Activated CD4-positive, alpha-beta T cell treated with anti-CD3 and anti-CD28 coated beads for 36 hours (primary cell): ENCODE measurements around the gene IL17RD. TPM values are rescaled to one million over a fixed set of nuclear protein-coding genes. Genes with fewer than 3 reads are reported as not detected.

Source experiments
- ATAC-seq: fragments of 200-7000 bp; cut with Tn5 transposase; one replicate; pipeline ENCODE4 v1.10.0; 2021; ENCODE audit warnings: mild to moderate bottlenecking, moderate library complexity
- CTCF ChIA-PET: fragments of 350-600 bp; sonication (Branson Sonifier 250); formaldehyde crosslinking; loops from one replicate; lab custom pipeline; 2021; ENCODE audit warnings: antibody characterized with exemption; lab: Charles Lee
- POLR2A ChIA-PET: fragments of 350-600 bp; sonication (Branson Sonifier 250); formaldehyde crosslinking; loops from one replicate; lab custom pipeline; 2021; ENCODE audit warnings: antibody characterized with exemption, inconsistent platforms; lab: Charles Lee
- DNase-seq: peaks from one replicate; pipeline ENCODE4 v3.0.0-alpha.2; 2020
- H3K27ac Mint-ChIP-seq: one replicate; pipeline ENCODE4 v1.8.0; 2021; ENCODE audit warnings: mixed read lengths
- H3K27me3 Mint-ChIP-seq: one replicate; pipeline ENCODE4 v1.8.0; 2021; ENCODE audit warnings: mixed read lengths
- H3K36me3 Mint-ChIP-seq: one replicate; pipeline ENCODE4 v1.8.0; 2021; ENCODE audit warnings: low read depth, mixed read lengths
- H3K4me1 Mint-ChIP-seq: one replicate; pipeline ENCODE4 v1.8.0; 2021; ENCODE audit warnings: mixed read lengths
- H3K4me3 Mint-ChIP-seq: one replicate; pipeline ENCODE4 v1.8.0; 2021; ENCODE audit warnings: mild to moderate bottlenecking, moderate library complexity, mixed read lengths
- H3K9me3 Mint-ChIP-seq: one replicate; pipeline ENCODE4 v1.8.0; 2021; ENCODE audit warnings: low read depth, mixed read lengths
- intact Hi-C, 2 experiments: fragments of 100-400 bp; cut with DNase I in 1 of 2; cut with micrococcal nuclease in 1 of 2; formaldehyde crosslinking; loops; one replicate each; pipeline versions ENCODE4 v1.14.2 to v1.15.1; 2022 to 2024; cut with DNase I, micrococcal nuclease
- total RNA-seq, 2 experiments: library from RNA; stranded (reverse); gene quantifications; one replicate each; pipeline ENCODE4 v1.2.3, GENCODE V29; 2021

The IL17RD gene
- total RNA-seq, 2 experiments from 2014 or later: 0.05 to 0.18 TPM

DNA sequence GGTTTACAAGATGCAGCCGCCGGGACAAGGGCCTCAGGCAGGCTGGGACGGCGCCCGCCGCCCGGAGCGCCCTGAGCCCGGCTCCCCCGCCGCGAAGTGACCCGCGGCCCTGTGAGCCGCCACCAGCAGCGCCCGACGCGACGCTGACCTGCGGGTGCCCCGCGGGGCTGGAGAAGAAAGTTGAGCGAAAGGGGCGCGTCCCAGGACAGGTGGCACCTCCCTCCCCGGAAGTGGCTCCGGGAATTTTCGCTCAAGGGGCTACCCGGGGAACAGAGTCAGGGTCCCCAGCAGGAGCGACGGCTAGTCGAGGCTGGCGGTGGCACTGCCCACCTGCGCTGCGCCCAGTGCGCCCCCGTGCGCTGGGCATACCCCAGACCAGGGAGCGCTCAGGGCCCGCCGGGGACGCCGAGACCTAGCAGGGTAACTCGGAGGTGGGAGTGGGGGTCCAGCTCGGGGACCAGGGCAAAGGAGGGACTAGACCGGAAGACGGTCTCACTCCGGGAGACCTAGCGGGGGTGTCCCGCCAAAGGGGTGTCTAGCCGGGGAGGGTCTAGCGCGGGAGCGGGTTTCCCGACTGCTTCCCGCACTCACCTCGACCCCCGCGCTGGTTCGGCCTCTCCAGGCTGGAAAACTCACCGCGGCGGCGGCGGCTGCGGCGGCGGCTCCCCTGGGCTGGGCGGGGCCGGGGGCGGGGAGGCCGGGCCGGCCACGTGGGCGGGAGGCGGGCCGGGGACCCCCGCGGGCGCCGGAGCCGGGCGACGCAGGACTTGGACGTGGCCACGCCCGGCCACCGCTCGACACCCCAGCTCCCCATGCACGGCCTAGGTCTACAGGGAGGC lies 86.3 kb downstream of the IL17RD start:
- intact Hi-C loops: no loop called here
- H3K27ac Mint-ChIP-seq: no peak overlapping the region
- DNase-seq (peak; percentile 25), ATAC-seq (peak; percentile 27)
- CTCF ChIA-PET: no interaction called here
- H3K4me1 Mint-ChIP-seq: no peaks in the 10 kb centered on the region
- peak overlapping the region; percentile 36 for H3K4me3 Mint-ChIP-seq
- no peaks in the 10 kb centered on the region for H3K36me3 Mint-ChIP-seq
- H3K27me3 Mint-ChIP-seq: peaks cover 50% of the 10 kb centered on the region
- H3K9me3 Mint-ChIP-seq: no peaks in the 10 kb centered on the region
- POLR2A ChIA-PET: interaction anchor here (0.5 kb wide), 1 partner anchor 11 kb away, joined by 3 read pairs; no protein-coding TSS in a partner anchor

GRCh38 chr3:57078344-57078634 lies 86.9 kb downstream of the IL17RD start:
- intact Hi-C loops: no loop called here
- H3K27ac Mint-ChIP-seq: no peak overlapping the region
- peak overlapping the region; percentile 36 for H3K4me3 Mint-ChIP-seq
- peak; percentile 43 for DNase-seq
- POLR2A ChIA-PET: interaction anchor here (0.5 kb wide), 1 partner anchor 10 kb away, joined by 3 read pairs; no protein-coding TSS in a partner anchor
- peak; percentile 49 for ATAC-seq
- no peaks in the 10 kb centered on the region for H3K36me3 Mint-ChIP-seq
- CTCF ChIA-PET: interaction anchor here (0.7 kb wide), 1 partner anchor 97 kb away, joined by 4 read pairs; no protein-coding TSS in a partner anchor
- H3K9me3 Mint-ChIP-seq: no peaks in the 10 kb centered on the region
- no peaks in the 10 kb centered on the region for H3K4me1 Mint-ChIP-seq
- peaks cover 50% of the 10 kb centered on the region for H3K27me3 Mint-ChIP-seq

DNA sequence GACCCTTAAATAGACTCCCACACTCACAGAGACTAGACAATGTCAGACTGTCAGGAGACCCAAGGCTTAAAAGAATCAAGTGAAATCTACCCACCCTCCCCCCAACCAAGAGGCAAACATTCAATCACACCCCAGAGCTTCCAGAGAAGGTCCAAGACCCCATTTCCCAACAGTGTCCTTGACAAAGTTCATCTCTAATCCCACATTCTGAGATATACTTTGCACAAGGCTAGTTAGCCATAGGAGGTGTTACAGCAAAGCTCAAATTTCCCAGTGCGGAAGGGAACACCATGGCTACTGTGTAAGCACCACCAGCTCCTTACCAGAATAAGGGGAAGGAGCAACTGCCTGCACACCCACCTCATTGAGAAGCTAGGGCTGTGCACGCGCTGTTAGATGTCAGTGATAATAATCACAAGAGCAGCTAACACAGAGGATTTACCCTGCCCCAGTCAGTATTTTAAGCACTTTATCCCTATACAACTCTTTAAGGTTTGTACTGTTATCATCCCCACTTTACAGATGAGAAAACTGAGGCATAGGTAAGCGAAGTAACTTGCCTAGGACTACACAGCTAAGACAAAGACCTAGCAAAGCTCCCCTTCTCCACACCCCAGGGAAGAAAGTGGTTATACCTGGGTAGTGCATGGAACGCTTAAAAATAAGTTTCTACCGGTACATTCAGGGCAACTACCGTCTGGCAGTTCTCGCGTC lies 87.4 kb downstream of the IL17RD start:
- intact Hi-C loops: no loop called here
- H3K27me3 Mint-ChIP-seq: peaks cover 50% of the 10 kb centered on the region
- no peak for DNase-seq
- H3K4me3 Mint-ChIP-seq: peak overlapping the region; percentile 36
- ChIA-PET CTCF (interaction anchor here (0.6 to 0.7 kb wide), 2 partner anchors 97 to 142 kb away, joined by 3 to 4 read pairs; no protein-coding TSS in a partner anchor), POLR2A (no interaction called here)
- no peaks in the 10 kb centered on the region for H3K36me3 Mint-ChIP-seq
- no peaks in the 10 kb centered on the region for H3K4me1 Mint-ChIP-seq
- H3K9me3 Mint-ChIP-seq: no peaks in the 10 kb centered on the region
- H3K27ac Mint-ChIP-seq: no peak overlapping the region
- ATAC-seq: peak; percentile 41

DNA sequence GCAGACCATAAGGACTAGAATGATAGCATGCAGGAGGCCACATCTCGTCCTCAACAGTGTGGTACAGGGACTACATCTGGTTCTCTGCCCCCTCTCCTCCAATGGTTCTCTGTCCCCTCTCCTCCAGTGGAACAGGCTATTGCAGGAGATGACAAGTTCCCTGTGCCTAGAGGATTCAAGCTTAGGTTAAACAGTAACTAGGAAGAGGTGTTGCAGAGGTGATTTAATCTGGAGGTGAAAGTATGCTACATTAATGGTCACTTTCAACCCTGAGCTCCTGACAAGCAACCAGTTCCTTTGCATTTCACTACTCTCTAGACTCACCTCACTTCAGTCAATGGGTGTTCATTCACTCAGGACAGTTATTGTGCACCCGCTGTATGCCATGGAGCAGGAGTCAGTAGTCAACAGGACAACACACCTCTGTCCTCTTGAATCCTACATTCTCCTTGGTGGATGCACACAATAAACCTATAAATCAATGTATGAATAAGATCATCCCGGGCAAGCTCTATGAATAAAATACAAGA lies 88.7 kb downstream of the IL17RD start:
- CTCF ChIA-PET: no interaction called here
- peaks cover 54% of the 10 kb centered on the region for H3K27me3 Mint-ChIP-seq

DNA sequence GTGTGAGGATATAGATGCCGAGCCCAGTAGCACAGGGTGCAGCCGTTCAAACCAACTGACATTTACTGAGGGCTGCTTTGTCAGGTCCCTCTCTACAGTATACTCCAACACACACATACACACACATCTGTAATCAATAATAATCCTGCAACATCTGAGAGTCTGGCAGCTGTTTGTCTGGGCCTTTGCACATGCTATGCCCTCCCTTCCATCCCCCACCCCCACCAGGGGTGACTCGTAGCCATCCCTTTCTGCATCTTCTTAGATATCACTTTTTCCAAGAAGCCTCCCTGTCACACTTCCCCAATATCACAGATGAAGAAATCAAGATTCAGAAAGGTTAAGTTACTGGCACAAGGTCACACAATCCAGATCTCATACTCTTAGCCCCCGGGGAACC lies 91.0 kb downstream of the IL17RD start:
- Mint-ChIP-seq H3K9me3 (no peaks in the 10 kb centered on the region), H3K4me3 (no peak overlapping the region), H3K36me3 (no peaks in the 10 kb centered on the region), H3K4me1 (no peaks in the 10 kb centered on the region), H3K27me3 (peaks cover 46% of the 10 kb centered on the region), H3K27ac (no peak overlapping the region)
- ChIA-PET POLR2A (no interaction called here), CTCF (no interaction called here)
- DNase-seq: no peak
- intact Hi-C loops: no loop called here
- ATAC-seq: no peak

More for the DNA sequence above, 88.7 kb downstream of the IL17RD start:
- H3K4me3 Mint-ChIP-seq: no peak overlapping the region
- H3K36me3 Mint-ChIP-seq: no peaks in the 10 kb centered on the region
- H3K27ac Mint-ChIP-seq: no peak overlapping the region
- H3K9me3 Mint-ChIP-seq: no peaks in the 10 kb centered on the region
- no peak for DNase-seq
- POLR2A ChIA-PET: no interaction called here
- intact Hi-C loops: no loop called here
- no peak for ATAC-seq
- no peaks in the 10 kb centered on the region for H3K4me1 Mint-ChIP-seq

DNA sequence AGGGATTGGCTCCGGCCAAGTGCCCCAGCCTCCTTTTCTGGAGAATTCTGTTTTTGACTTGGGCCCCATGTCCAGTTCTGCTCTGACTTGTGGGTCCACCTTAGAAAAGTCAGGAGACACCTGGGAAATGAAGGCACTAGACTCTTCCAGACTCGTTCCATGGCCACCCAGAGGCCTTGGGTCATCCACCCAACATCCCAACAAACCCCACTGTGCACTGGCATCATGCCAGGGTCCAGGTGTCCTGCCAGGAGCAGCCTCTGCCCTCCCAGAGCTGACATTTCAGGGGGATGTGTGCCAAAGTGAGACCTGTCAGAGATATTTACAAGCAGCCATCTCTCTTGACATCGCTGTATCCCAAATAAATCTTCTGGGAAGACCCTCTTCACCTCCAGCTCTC lies 91.5 kb downstream of the IL17RD start:
- Mint-ChIP-seq H3K27ac (no peak overlapping the region), H3K36me3 (no peaks in the 10 kb centered on the region), H3K27me3 (peaks cover 47% of the 10 kb centered on the region), H3K9me3 (no peaks in the 10 kb centered on the region), H3K4me3 (no peak overlapping the region), H3K4me1 (no peaks in the 10 kb centered on the region)
- DNase-seq (no peak), ATAC-seq (no peak)
- ChIA-PET CTCF (no interaction called here), POLR2A (no interaction called here)
- intact Hi-C loops: no loop called here

DNA sequence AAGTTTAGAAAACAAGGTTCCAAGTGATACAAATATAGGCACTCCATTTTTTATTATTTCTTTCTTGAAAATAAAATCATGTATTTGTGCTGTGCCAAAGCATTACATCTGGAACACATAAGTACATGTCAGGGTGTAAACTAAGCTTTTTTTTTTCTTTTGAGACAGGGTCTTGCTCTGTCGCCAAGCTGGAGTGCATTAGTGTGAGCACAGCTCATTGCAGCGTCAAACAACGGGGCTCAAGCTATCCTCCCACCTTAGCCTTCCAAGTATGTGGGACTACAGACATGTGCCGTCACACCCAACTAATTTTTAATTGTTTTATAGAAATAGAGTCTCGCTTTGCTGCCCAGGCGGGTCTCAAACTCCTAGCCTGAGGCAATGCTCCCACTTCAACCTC lies 95.7 kb downstream of the IL17RD start:
- no peaks in the 10 kb centered on the region for H3K36me3 Mint-ChIP-seq
- peaks cover 13% of the 10 kb centered on the region for H3K27me3 Mint-ChIP-seq
- ChIA-PET POLR2A (no interaction called here), CTCF (no interaction called here)
- no peaks in the 10 kb centered on the region for H3K4me1 Mint-ChIP-seq
- no peak overlapping the region for H3K27ac Mint-ChIP-seq
- intact Hi-C loops: no loop called here
- no peaks in the 10 kb centered on the region for H3K9me3 Mint-ChIP-seq
- DNase-seq (no peak), ATAC-seq (no peak)
- H3K4me3 Mint-ChIP-seq: no peak overlapping the region

DNA sequence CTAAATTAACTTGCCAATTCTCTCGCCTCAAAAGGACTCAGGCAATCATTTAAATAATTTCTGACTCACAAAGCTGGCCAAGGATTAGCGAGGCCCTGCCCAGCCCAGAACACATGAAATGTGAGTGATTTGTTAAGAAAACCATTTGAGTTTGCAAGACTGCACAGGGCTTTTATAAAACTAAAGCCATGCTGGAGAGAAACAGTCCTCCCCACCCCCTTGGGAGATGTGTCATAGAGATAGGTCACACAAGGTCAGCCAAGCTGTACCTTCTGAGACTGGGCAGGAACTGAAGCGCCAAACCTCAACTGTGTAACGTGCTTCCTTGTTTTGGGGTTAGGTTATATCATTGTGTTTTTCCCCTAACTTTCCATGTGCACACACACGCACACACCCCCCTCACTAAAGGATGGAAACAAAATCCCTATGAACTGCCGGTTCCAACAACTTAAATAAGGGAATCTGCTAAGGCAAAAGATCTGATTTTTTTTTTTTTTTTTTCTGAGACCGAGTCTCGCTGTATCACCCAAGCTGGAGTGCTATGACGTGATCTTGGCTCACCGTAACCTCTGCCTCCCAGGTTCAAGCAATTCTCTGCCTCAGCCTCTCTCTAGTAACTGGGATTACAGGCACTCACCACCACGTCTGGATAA lies 96.6 kb downstream of the IL17RD start:
- ATAC-seq: no peak
- CTCF ChIA-PET: no interaction called here

DNA sequence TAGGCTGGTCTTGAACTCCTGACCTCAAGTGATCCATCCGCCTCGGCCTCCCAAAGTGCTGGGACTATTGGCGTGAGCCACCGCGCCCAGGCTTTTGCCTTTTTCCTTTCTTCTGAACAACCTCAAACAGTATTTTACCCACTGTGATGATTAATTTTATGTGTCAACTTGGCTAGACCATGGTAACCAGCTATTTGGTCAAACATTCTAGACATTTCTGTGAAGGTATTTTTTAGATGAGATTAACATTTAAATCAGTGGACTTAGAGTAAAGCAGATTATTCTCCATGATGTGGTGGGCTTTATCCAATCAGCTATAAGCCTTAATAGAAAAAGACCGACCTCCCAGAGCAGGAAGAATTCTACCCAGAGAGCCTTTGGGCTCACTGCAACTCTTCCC lies 98.7 kb downstream of the IL17RD start:
- peaks cover 5% of the 10 kb centered on the region for H3K27me3 Mint-ChIP-seq
- no peak for DNase-seq
- ChIA-PET CTCF (interaction anchor here (0.7 kb wide), 1 partner anchor 46 kb away, joined by 3 read pairs; no protein-coding TSS in a partner anchor), POLR2A (no interaction called here)
- intact Hi-C loops: no loop called here
- H3K4me1 Mint-ChIP-seq: no peaks in the 10 kb centered on the region
- H3K4me3 Mint-ChIP-seq: no peak overlapping the region
- H3K36me3 Mint-ChIP-seq: no peaks in the 10 kb centered on the region
- H3K27ac Mint-ChIP-seq: no peak overlapping the region
- ATAC-seq: no peak
- no peaks in the 10 kb centered on the region for H3K9me3 Mint-ChIP-seq

More for the DNA sequence above, 96.6 kb downstream of the IL17RD start:
- intact Hi-C loops: no loop called here
- no peaks in the 10 kb centered on the region for H3K9me3 Mint-ChIP-seq
- H3K27ac Mint-ChIP-seq: no peak overlapping the region
- no peaks in the 10 kb centered on the region for H3K4me1 Mint-ChIP-seq
- peaks cover 9% of the 10 kb centered on the region for H3K27me3 Mint-ChIP-seq
- H3K4me3 Mint-ChIP-seq: no peak overlapping the region
- POLR2A ChIA-PET: interaction anchor here (0.7 kb wide), 1 partner anchor 10 kb away, joined by 3 read pairs; no protein-coding TSS in a partner anchor
- H3K36me3 Mint-ChIP-seq: no peaks in the 10 kb centered on the region
- DNase-seq: peak; percentile 11

GRCh38 chr3:57065588-57065987 lies 99.6 kb downstream of the IL17RD start:
- Mint-ChIP-seq H3K9me3 (no peaks in the 10 kb centered on the region), H3K27ac (no peak overlapping the region), H3K27me3 (peaks cover 5% of the 10 kb centered on the region), H3K36me3 (no peaks in the 10 kb centered on the region), H3K4me3 (no peak overlapping the region), H3K4me1 (peaks cover under 1% of the 10 kb centered on the region)
- no peak for DNase-seq
- intact Hi-C loops: no loop called here
- ATAC-seq: no peak
- CTCF ChIA-PET: interaction anchor here (0.6 kb wide), 1 partner anchor 167 kb away, joined by 3 read pairs; no protein-coding TSS in a partner anchor
- POLR2A ChIA-PET: no interaction called here

GRCh38 chr3:57064572-57064971 lies 100.6 kb downstream of the IL17RD start:
- Mint-ChIP-seq H3K4me1 (peaks cover 2% of the 10 kb centered on the region), H3K4me3 (no peak overlapping the region), H3K27me3 (peaks cover 3% of the 10 kb centered on the region), H3K9me3 (no peaks in the 10 kb centered on the region), H3K27ac (no peak overlapping the region), H3K36me3 (no peaks in the 10 kb centered on the region)
- DNase-seq (no peak), ATAC-seq (no peak)
- ChIA-PET POLR2A (no interaction called here), CTCF (no interaction called here)
- intact Hi-C loops: no loop called here
